Smooth muscle cell (in vitro differentiated cells): ENCODE data around the gene SLC35F1. TPM values are rescaled to one million over a fixed set of nuclear protein-coding genes. Genes with fewer than 3 reads are reported as not detected.

Experiments used
- DNase-seq: peaks from one replicate; lab custom pipeline; 2025; ENCODE audit not compliant: unreplicated experiment; lab: John Stamatoyannopoulos, UW
- H2AFZ ChIP-seq: fragments of 200-600 bp; sonication (generic); 2 replicates; pipeline ENCODE4 v1.6.0; 2016; ENCODE audit warnings: antibody characterized with exemption, low read depth, mild to moderate bottlenecking
- H3F3A ChIP-seq: fragments of 200-600 bp; sonication (generic); 2 replicates; pipeline ENCODE4 v1.6.0; 2017; ENCODE audit warnings: antibody characterized with exemption, low read depth
- H3K27ac ChIP-seq: fragments of 200-600 bp; sonication (generic); 2 replicates; pipeline ENCODE4 v1.5.1; 2016; ENCODE audit warnings: low read depth, mild to moderate bottlenecking
- H3K27me3 ChIP-seq: fragments of 200-600 bp; sonication (generic); 2 replicates; pipeline ENCODE4 v1.6.1; 2016; ENCODE audit warnings: low read depth, mild to moderate bottlenecking
- H3K36me3 ChIP-seq: fragments of 200-600 bp; sonication (generic); 2 replicates; pipeline ENCODE4 v1.5.1; 2016; ENCODE audit warnings: low read depth
- H3K4me1 ChIP-seq: fragments of 200-600 bp; sonication (generic); 2 replicates; pipeline ENCODE4 v1.5.1; 2016; ENCODE audit warnings: low read depth
- H3K4me2 ChIP-seq: fragments of 200-600 bp; sonication (generic); 2 replicates; pipeline ENCODE4 v1.6.0; 2016; ENCODE audit warnings: mild to moderate bottlenecking
- H3K4me3 ChIP-seq: fragments of 200-600 bp; sonication (generic); 2 replicates; pipeline ENCODE4 v1.5.1; 2016; ENCODE audit warnings: mild to moderate bottlenecking
- H3K79me2 ChIP-seq: fragments of 200-600 bp; sonication (generic); 2 replicates; pipeline ENCODE4 v1.6.0; 2016; ENCODE audit warnings: low read depth, mild to moderate bottlenecking
- H3K9ac ChIP-seq: fragments of 200-600 bp; sonication (generic); 2 replicates; pipeline ENCODE4 v1.6.0; 2016; ENCODE audit warnings: low read depth
- H3K9me3 ChIP-seq: fragments of 200-600 bp; sonication (generic); replicated peaks from 2 replicates; pipeline ENCODE4 v1.5.1; 2016; ENCODE audit warnings: low read depth
- H4K20me1 ChIP-seq: fragments of 200-600 bp; sonication (generic); 2 replicates; pipeline ENCODE4 v1.6.0; 2016; ENCODE audit warnings: low read depth
- WGBS: methylation state at CpG from one replicate; pipeline ENCODE4 v1.1.7; 2016; ENCODE audit warnings: low lambda C conversion rate; 5-methylcytosine and 5-hydroxymethylcytosine counted together
- polyA plus RNA-seq: library from polyadenylated mRNA; unstranded; fragments of >200 nt; fragmentation: Nextera tagmentation; extraction: Ambion mirVana; gene quantifications from 2 replicates; pipeline ENCODE4 v1.2.1, GENCODE V29; 2016
- total RNA-seq: library from RNA; depleted of rRNA; stranded (reverse); fragments of >200 nt; gene quantifications from 2 replicates; pipeline ENCODE4 v1.2.3, GENCODE V29; 2014
- TF ChIP-seq, protein P1 (sequence below): fragments of 200-600 bp; sonication (generic); IDR thresholded peaks from 2 replicates; pipeline ENCODE4 v1.5.1; 2017; ENCODE audit warnings: borderline replicate concordance, mild to moderate bottlenecking, antibody characterized with exemption; ENCODE audit not compliant: insufficient read depth, poor library complexity, severe bottlenecking

Gene SLC35F1
- total and polyA plus RNA-seq, 2 experiments from 2014 or later: 0.05 to 0.09 TPM

DNA sequence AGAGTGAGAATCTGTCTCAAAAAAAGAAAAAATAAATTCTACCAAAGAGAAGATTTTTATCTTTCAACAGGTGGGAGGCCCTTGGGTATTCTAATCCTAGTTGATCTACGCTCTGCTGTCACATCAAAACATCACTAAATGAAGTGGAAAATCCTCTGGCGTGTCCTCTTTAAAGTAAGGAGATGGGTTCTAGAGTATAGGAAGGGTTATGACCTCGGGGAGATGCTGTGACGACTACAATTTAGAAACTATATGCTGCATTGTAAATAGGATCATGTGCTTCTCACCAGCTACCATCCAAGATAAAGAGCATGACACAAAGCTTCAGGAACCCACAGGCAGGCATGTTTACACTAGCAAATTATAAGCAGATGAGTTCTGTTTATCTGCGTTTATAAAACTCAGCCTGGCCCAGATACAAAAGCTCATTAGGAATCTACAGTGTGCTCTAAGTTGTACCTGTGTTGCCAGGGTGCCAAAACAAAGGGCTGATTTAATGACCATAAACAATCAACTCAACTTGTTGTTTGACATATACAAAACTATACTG lies 443.9 kb downstream of the SLC35F1 start:
- Histone ChIP-seq H3F3A (no peaks in the 10 kb centered on the region), H4K20me1 (no peaks in the 10 kb centered on the region), H2AFZ (no peak overlapping the region), H3K79me2 (no peaks in the 10 kb centered on the region), H3K4me3 (no peak overlapping the region), H3K4me1 (no peaks in the 10 kb centered on the region), H3K36me3 (no peaks in the 10 kb centered on the region), H3K4me2 (no peak overlapping the region), H3K27me3 (no peaks in the 10 kb centered on the region), H3K9ac (no peak overlapping the region), H3K9me3 (no peaks in the 10 kb centered on the region), H3K27ac (no peak overlapping the region)
- no peak for DNase-seq
- TF ChIP-seq, protein P1, sequence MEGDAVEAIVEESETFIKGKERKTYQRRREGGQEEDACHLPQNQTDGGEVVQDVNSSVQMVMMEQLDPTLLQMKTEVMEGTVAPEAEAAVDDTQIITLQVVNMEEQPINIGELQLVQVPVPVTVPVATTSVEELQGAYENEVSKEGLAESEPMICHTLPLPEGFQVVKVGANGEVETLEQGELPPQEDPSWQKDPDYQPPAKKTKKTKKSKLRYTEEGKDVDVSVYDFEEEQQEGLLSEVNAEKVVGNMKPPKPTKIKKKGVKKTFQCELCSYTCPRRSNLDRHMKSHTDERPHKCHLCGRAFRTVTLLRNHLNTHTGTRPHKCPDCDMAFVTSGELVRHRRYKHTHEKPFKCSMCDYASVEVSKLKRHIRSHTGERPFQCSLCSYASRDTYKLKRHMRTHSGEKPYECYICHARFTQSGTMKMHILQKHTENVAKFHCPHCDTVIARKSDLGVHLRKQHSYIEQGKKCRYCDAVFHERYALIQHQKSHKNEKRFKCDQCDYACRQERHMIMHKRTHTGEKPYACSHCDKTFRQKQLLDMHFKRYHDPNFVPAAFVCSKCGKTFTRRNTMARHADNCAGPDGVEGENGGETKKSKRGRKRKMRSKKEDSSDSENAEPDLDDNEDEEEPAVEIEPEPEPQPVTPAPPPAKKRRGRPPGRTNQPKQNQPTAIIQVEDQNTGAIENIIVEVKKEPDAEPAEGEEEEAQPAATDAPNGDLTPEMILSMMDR: no peak
- WGBS: 84% methylated on average over 5 of the region's 5 CpGs

DNA sequence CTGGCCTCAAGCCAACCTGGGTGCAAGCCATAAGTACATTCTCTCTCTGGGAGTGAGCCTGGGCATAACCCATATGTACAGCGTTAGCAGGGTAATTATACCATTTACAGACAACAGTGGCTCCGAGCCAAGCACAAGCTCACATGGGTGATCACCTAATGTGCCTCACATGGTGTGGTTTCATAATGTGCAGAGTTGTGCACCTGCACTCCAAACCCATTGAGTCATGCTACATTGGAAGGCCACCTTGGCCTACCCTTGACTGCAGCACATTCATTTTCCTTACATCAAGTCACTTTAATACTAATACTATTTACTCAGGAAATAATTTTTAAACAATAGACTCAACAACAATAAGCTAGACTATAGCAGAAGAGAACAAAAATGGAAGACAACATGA lies 446.5 kb downstream of the SLC35F1 start:
- no peaks in the 10 kb centered on the region for H4K20me1 ChIP-seq
- no peak overlapping the region for H3K27ac ChIP-seq
- no peak for DNase-seq
- H3K79me2 ChIP-seq: no peaks in the 10 kb centered on the region
- no peak overlapping the region for H3K4me3 ChIP-seq
- no peaks in the 10 kb centered on the region for H3K4me1 ChIP-seq
- H3K9me3 ChIP-seq: no peaks in the 10 kb centered on the region
- no peak overlapping the region for H2AFZ ChIP-seq
- WGBS: 86% methylated on average over 2 of the region's 2 CpGs
- TF ChIP-seq, protein P1: no peak
- no peaks in the 10 kb centered on the region for H3K27me3 ChIP-seq
- H3K36me3 ChIP-seq: no peaks in the 10 kb centered on the region
- no peak overlapping the region for H3K4me2 ChIP-seq
- no peaks in the 10 kb centered on the region for H3F3A ChIP-seq
- H3K9ac ChIP-seq: no peak overlapping the region

DNA sequence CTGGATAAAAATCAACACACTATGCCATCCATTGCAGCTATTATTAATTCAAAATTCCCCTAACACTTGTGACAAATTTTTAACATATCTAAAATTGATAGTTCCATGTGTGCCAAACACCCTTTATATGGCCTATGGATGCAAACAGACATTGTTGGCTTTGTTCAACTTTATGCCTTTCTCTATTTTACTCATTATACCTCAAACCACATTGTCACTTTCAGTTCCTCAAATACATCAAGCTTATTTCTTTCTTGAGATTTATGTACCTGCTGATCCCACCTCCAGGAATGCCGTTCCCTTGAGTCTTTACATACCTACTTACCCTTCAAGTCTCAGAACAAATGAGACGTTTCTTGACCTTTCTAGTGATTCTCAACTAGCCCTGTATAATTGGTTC lies 447.6 kb downstream of the SLC35F1 start:
- Histone ChIP-seq H3K4me2 (no peak overlapping the region), H2AFZ (no peak overlapping the region), H3K36me3 (no peaks in the 10 kb centered on the region), H3K9me3 (no peaks in the 10 kb centered on the region), H3K9ac (no peak overlapping the region), H3K79me2 (no peaks in the 10 kb centered on the region), H3K27ac (no peak overlapping the region), H3K4me1 (no peaks in the 10 kb centered on the region), H3K4me3 (no peak overlapping the region), H4K20me1 (no peaks in the 10 kb centered on the region), H3K27me3 (no peaks in the 10 kb centered on the region), H3F3A (no peaks in the 10 kb centered on the region)
- TF ChIP-seq, protein P1: no peak
- WGBS: 88% methylated on average over 2 of the region's 2 CpGs
- DNase-seq: no peak

DNA sequence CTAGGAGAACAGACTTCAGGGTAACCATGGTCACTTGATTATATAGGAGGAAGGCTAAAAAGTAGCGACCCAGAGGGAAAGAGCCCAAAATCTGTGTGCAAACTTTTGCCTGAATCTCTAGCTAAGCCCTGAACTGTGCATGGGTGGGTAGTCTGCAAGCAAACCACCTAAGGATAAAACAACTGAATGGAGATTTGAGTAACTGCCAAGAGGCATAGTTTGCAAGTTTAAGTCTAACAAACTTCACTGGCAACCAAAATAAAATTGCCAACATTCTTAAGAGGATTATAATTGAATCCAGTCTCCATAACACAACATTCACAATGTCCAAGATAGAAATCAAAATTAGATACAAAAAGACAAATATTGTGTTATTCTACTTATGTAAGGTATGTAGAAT lies 449.0 kb downstream of the SLC35F1 start:
- no peaks in the 10 kb centered on the region for H3K9me3 ChIP-seq
- no peaks in the 10 kb centered on the region for H3K27me3 ChIP-seq
- H3K4me3 ChIP-seq: no peak overlapping the region
- no peaks in the 10 kb centered on the region for H3K79me2 ChIP-seq
- no peak for DNase-seq
- TF ChIP-seq, protein P1: no peak
- no peaks in the 10 kb centered on the region for H4K20me1 ChIP-seq
- no peaks in the 10 kb centered on the region for H3F3A ChIP-seq
- no peak overlapping the region for H3K27ac ChIP-seq
- 69% methylated on average over 1 of the region's 1 CpG for WGBS
- H3K9ac ChIP-seq: no peak overlapping the region
- H2AFZ ChIP-seq: no peak overlapping the region
- no peak overlapping the region for H3K4me2 ChIP-seq
- H3K36me3 ChIP-seq: no peaks in the 10 kb centered on the region
- H3K4me1 ChIP-seq: no peaks in the 10 kb centered on the region
